Measurements from ENCODE around the gene ELF2.
"Not testable (repeated sequence)": the region's sequence is repeated elsewhere in the genome, so short reads cannot be mapped to it uniquely, and the experiment has no call there.

Gene ELF2

GRCh38 chr4:139015948-139016471 lies 161.0 kb downstream of the ELF2 start:
- no peak for DNase-seq

GRCh38 chr4:139015269-139015947 lies 161.6 kb downstream of the ELF2 start, which contains the start of gene NOCT:
TSS of gene NOCT (plus strand) at chr4:139015781. CDS start at chr4:139015982, 201 bp downstream.
- DNase-seq: peak; percentile 90

GRCh38 chr4:139014371-139015268 lies 162.4 kb downstream of the ELF2 start:
- DNase-seq: peak; percentile 96

GRCh38 chr4:139011225-139011950 lies 165.6 kb downstream of the ELF2 start:
- no peak for DNase-seq

GRCh38 chr4:139009702-139010101 lies 167.3 kb downstream of the ELF2 start:
- no peak for DNase-seq

GRCh38 chr4:139008278-139008677 lies 168.7 kb downstream of the ELF2 start:
- not testable (repeated sequence) for DNase-seq

GRCh38 chr4:139007640-139008039 lies 169.4 kb downstream of the ELF2 start:
- no peak for DNase-seq

All from fibroblast of upper back skin (primary cell).